ENCODE data around the gene TBC1D22A.

- TF ChIP-seq POLR2A (IDR thresholded peaks at IDR 0.05; ENCODE audit: low read length) (no peak), GATA1 (IDR thresholded peaks at IDR 0.05; ENCODE audit: low read depth, low read length) (no peak)
Measured at GRCh38 chr22:47207846-47208554, 445.6 kb downstream of the TBC1D22A start.
